HG03575 (cell line): ENCODE measurements around the gene ST8SIA5.

ENCODE experiments used
- ATAC-seq: cut with Tn5 transposase; IDR thresholded peaks from one replicate; pipeline ENCODE4 v1.9.1; 2021; ENCODE audit not compliant: unreplicated experiment, insufficient number of reproducible peaks, low FRiP score; ENCODE audit errors: extremely low read depth

Gene ST8SIA5

DNA sequence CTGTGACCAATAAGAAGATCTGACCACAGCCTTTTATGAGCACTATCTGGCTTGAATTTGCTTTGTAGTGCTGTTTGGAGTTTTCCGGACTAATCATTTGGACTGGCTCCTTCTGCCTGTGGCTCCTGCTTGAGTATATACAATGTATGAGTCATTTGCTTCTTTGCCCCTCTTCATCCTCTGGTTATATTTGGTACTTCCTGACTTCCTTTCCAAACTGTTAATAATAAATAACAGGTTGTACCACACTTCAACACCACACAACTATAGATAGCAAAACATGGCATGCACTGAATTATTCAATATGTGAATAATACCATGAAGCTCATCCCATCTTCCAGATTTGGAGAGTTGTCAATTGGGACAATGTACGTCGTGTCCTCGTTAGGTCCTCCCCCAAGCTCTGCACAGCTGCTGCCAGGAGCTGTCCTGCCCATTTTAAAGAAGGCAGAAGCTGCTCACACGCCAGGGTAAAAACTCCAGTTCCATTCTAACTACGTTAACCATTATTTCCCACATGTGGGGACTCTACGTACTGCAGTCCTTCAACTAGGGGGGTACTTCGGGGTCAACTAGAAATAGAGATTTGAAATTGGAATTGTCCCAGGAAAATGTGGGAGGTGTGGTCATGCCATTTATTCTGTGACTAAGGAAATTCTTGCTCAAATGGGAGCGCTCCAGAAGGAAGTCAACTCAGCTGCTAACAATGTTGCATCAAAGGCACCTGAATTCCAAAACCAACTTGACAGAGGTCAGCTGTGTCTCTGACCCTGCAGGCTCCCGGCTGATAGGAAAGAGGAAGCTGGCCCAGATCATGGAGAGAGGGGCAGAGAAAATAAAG is 38.1 kb downstream of the ST8SIA5 start:
- no peak for ATAC-seq

- no peak for ATAC-seq
Observed at GRCh38 chr18:46716827-46717226, 40.0 kb downstream of the ST8SIA5 start.

GRCh38 chr18:46716336-46716735 is 40.5 kb downstream of the ST8SIA5 start:
- ATAC-seq = no peak

- ATAC-seq = no peak
Observed at GRCh38 chr18:46715062-46715461, 41.8 kb downstream of the ST8SIA5 start.

GRCh38 chr18:46712406-46712805 is 44.4 kb downstream of the ST8SIA5 start:
- ATAC-seq = no peak

- no peak for ATAC-seq
Observed at GRCh38 chr18:46711444-46711863, 45.4 kb downstream of the ST8SIA5 start.

DNA sequence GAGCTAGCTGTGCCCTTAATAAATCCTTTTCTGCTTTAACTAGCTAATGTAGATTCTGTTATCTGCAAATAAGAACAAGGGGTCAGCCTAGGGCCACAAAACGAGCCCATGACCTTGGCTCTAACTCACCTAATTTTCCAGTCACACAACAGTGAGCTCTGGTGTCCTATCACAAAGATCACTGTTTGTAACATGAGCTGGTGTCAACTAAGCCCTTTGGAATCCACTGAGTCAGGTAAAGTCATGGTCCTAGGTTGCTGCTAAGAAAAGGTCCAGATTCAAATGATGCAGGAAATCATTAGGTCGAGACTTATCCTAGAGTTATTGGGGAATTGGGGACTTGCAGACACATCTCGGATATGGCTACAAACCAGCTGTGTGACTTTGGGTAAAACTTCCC is 49.9 kb downstream of the ST8SIA5 start:
- ATAC-seq = no peak

- ATAC-seq = no peak
Observed at GRCh38 chr18:46705521-46705920, 51.3 kb downstream of the ST8SIA5 start.

GRCh38 chr18:46704816-46705215 is 52.0 kb downstream of the ST8SIA5 start:
- no peak for ATAC-seq

DNA sequence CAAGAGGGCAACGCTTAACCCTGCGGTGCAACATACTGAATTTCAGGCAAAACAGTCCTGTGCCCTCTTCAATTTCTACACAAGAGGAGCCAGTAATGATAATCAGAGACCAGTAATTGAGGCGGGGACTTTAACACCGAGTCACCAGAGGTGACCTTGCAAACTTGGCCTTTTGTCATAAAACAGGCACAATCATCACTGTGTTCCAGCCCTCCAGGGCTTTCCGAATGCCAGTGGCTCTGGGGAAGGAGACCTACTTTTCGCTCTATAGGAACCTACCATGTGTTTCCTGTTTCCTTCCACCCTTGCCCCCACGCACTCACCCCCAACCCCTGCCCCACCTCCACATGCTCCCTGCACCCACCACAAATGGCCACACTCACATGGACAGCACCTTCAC is 52.7 kb downstream of the ST8SIA5 start:
- no peak for ATAC-seq

- ATAC-seq = no peak
Observed at GRCh38 chr18:46702471-46702870, 54.4 kb downstream of the ST8SIA5 start.

- ATAC-seq = no peak
Observed at GRCh38 chr18:46700066-46700824, 56.6 kb downstream of the ST8SIA5 start.

GRCh38 chr18:46696702-46697101 is 60.2 kb downstream of the ST8SIA5 start:
- ATAC-seq = no peak

DNA sequence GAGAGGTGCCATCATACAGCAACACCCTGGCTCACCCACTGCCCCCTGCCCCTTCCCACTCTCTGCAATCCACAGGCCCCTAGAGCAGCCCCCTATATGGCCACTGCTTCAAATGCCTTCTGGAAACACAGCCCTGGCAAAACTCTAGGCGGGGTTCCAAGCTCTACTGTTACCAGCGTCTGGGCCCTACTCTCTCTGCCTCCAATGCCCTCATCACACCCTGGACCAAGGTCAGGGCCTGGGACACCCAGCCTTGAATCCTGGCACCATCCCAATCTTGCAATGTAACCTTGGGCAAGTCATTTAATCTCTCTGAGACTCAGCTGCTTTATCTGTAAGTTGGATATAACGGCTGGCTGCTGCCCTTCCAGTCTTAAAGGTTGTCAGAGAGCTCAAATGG is 60.6 kb downstream of the ST8SIA5 start:
- no peak for ATAC-seq

DNA sequence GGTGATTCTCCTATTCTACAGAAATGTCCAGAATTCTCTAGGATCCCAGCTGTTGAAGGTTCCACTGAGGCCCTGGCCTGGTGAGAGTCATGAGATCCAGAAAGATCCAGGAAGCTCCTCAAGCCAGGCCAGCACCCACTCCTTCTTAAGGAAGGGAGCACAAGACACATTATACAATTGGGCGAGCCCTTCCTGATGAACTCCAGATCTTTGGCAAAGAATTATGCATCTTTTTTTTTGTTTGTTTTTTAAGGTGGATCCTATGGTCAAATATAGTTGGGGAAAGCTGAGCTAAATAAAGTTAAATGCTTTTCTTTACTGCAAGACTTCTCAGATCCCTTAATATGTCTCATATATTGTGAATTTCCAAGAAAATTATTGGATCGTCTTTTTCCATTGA is 62.9 kb downstream of the ST8SIA5 start:
- ATAC-seq = no peak

DNA sequence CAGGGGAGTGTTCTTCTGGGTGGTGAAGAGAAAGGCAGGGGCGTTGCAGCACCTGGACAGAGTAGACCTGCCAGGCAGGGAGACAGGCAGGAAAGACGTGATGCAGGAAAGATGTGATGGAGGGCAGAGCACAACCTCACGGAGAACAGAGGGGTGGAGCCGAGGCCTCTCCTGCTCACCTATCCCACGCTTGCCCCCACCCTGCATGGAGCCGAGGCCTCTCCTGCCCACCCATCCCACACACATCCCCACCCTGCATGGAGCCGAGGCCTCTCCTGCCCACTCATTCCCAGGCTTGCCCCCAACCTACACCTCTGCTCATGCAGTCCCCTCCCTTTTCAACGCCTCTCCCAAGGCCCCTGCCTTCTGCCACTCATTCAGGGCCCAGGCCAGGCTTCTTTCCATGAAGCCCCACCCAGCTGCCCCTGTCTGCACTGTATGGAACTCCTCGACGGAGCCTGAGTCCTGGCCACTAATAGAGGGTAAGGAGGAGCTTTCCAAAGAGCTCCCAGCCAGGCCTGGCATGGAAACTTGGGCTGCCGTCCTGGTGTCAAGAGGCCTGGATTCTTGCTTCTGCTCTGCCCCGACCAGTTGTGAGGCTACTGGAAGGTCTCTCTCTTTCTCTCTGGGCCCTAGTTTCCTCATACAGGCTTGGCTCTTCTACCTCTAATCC is 67.9 kb downstream of the ST8SIA5 start:
- no peak for ATAC-seq

DNA sequence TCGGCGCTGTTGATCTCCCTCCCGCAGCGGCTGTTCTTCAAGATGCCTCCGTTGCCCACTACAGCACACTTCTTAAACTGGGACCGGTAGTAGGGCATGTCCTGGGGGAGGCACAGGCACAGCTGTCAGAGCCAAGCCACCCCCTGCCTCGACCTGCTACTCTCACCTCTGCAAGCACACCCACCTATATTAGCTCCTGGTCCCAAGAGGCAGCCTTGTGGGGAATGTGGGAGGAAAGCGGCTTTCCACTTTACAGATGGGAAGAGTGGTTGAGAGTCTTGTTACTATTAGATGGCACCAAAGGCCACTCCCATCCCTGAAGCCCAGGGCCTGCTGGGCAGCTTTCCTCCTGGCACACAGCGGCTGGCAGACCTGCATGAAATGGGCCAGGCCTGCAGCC is 70.7 kb downstream of the ST8SIA5 start:
- ATAC-seq = no peak

DNA sequence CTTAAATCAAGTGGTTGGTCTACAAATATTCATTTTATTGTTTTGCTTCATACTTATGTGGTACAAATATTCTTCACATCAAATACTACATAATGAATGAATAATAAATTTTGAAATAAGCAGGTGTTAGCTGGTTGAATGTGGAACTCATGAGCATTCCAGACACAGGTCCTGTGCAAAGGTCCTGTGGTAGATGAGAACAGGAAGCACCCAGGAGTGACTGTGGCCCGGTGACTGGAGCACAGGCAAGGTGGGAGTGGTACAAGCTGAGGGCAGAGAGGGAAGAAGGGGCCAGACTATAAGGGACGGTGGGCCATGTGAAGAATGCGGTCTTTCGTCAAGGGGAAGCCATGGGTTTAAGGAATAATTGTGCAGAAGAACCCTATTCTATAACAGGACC is 73.6 kb downstream of the ST8SIA5 start:
- ATAC-seq = no peak

- no peak for ATAC-seq
Observed at GRCh38 chr18:46680784-46681695, 75.8 kb downstream of the ST8SIA5 start.
